ENCODE data around the gene CACNA1C.

The CACNA1C gene

GRCh38 chr12:2617365-2617764 lies 564.6 kb downstream of the CACNA1C start:
- no peak for DNase-seq

- peak; percentile 61 for DNase-seq
Measured at GRCh38 chr12:2618291-2618995, 565.7 kb downstream of the CACNA1C start.

GRCh38 chr12:2619136-2619535 lies 566.3 kb downstream of the CACNA1C start:
- no peak for DNase-seq

- DNase-seq = no peak
Measured at GRCh38 chr12:2622460-2622859, 569.7 kb downstream of the CACNA1C start.

- DNase-seq = no peak
Measured at GRCh38 chr12:2623472-2623871, 570.7 kb downstream of the CACNA1C start.

- DNase-seq = peak; percentile 37
Measured at GRCh38 chr12:2624543-2625288, 571.9 kb downstream of the CACNA1C start.

- DNase-seq = no peak
Measured at GRCh38 chr12:2625289-2625612, 572.5 kb downstream of the CACNA1C start.

- DNase-seq = no peak
Measured at GRCh38 chr12:2627076-2627834, 574.5 kb downstream of the CACNA1C start.

- DNase-seq = no peak
Measured at GRCh38 chr12:2627835-2628191, 575.0 kb downstream of the CACNA1C start.

GRCh38 chr12:2628401-2628800 lies 575.6 kb downstream of the CACNA1C start:
- no peak for DNase-seq

- no peak for DNase-seq
Measured at GRCh38 chr12:2629051-2629450, 576.3 kb downstream of the CACNA1C start.

GRCh38 chr12:2631653-2632350 lies 579.0 kb downstream of the CACNA1C start:
- DNase-seq = no peak

- DNase-seq = no peak
Measured at GRCh38 chr12:2633176-2633824, 580.5 kb downstream of the CACNA1C start.

GRCh38 chr12:2633825-2634200 lies 581.0 kb downstream of the CACNA1C start:
- no peak for DNase-seq

GRCh38 chr12:2634471-2634870 lies 581.7 kb downstream of the CACNA1C start:
- DNase-seq = peak; percentile 78

- DNase-seq = no peak
Measured at GRCh38 chr12:2636741-2637340, 584.1 kb downstream of the CACNA1C start.

- DNase-seq = no peak
Measured at GRCh38 chr12:2637371-2637770, 584.6 kb downstream of the CACNA1C start.

GRCh38 chr12:2638273-2639019 lies 585.7 kb downstream of the CACNA1C start:
- DNase-seq = no peak

GRCh38 chr12:2639020-2639298 lies 586.2 kb downstream of the CACNA1C start:
- DNase-seq = no peak

GRCh38 chr12:2640281-2640680 lies 587.5 kb downstream of the CACNA1C start:
- DNase-seq = no peak

GRCh38 chr12:2640709-2641108 lies 587.9 kb downstream of the CACNA1C start:
- DNase-seq = peak; percentile 91

GRCh38 chr12:2641207-2641606 lies 588.4 kb downstream of the CACNA1C start:
- peak; percentile 16 for DNase-seq
